ENCODE data around the gene PIK3C2A.
A peak's percentile ranks its signal among the peaks of the same experiment; 100 is the strongest.
"Not testable (repeated sequence)": the region's sequence is repeated elsewhere in the genome, so short reads cannot be mapped to it uniquely, and the experiment has no call there.

PIK3C2A gene, protein sequence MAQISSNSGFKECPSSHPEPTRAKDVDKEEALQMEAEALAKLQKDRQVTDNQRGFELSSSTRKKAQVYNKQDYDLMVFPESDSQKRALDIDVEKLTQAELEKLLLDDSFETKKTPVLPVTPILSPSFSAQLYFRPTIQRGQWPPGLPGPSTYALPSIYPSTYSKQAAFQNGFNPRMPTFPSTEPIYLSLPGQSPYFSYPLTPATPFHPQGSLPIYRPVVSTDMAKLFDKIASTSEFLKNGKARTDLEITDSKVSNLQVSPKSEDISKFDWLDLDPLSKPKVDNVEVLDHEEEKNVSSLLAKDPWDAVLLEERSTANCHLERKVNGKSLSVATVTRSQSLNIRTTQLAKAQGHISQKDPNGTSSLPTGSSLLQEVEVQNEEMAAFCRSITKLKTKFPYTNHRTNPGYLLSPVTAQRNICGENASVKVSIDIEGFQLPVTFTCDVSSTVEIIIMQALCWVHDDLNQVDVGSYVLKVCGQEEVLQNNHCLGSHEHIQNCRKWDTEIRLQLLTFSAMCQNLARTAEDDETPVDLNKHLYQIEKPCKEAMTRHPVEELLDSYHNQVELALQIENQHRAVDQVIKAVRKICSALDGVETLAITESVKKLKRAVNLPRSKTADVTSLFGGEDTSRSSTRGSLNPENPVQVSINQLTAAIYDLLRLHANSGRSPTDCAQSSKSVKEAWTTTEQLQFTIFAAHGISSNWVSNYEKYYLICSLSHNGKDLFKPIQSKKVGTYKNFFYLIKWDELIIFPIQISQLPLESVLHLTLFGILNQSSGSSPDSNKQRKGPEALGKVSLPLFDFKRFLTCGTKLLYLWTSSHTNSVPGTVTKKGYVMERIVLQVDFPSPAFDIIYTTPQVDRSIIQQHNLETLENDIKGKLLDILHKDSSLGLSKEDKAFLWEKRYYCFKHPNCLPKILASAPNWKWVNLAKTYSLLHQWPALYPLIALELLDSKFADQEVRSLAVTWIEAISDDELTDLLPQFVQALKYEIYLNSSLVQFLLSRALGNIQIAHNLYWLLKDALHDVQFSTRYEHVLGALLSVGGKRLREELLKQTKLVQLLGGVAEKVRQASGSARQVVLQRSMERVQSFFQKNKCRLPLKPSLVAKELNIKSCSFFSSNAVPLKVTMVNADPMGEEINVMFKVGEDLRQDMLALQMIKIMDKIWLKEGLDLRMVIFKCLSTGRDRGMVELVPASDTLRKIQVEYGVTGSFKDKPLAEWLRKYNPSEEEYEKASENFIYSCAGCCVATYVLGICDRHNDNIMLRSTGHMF (N-terminal part only)

DNA sequence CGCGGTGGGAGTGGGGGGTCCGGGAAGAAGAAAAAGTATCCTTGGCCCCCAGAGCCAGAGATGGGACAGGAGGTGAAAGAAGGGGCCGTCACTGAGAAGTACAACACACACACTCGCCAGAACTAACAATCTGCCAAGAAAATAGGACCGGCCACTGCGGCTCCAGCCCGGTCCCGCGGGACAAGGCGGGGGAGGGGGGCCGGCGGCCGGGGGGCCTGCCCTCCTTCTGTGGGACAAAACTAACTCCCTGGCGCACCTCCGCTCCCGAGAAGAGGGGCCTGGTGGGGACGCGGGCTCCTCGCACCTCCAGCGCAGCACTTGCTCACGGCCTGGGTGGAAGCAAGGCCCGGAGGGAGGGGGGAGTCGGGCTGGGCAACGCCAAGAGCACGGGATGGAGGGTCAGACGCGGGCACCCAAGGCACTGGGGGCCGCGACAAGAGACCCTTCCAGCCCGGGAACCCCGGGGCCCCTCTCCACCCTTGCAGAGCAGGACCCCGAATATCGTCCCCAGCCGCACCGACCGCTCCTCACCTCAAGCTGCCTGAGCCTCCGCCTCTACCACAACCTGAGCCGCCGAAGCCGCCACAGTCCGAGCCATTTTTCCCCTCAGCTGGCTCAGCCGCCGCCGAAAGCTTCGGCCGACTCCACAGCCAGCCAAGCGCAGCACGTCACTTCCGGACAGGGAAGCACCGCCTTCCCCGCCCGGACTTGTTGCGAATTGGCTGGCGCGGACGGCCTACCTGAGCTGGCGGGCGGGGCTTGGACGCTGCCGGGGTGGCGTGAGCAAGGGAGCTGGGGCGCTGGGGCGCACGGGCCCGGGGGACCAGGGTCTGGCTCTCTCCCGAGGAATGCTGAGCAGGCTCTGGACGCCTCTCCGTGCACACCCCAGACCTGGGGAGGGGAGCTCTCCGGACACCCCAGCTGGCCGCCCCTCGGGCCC is at the start of gene PIK3C2A:
Gene PIK3C2A, minus strand, starts transcription at position 670 of the 940 bp plus-strand sequence. CDS start 38,245 bp downstream, outside the sequence.
- peak; percentile 90 for DNase-seq

GRCh38 chr11:17257196-17257595 is 49.4 kb upstream of the PIK3C2A start:
- DNase-seq: no peak

GRCh38 chr11:17256512-17256911 is 48.7 kb upstream of the PIK3C2A start:
- DNase-seq: no peak

DNA sequence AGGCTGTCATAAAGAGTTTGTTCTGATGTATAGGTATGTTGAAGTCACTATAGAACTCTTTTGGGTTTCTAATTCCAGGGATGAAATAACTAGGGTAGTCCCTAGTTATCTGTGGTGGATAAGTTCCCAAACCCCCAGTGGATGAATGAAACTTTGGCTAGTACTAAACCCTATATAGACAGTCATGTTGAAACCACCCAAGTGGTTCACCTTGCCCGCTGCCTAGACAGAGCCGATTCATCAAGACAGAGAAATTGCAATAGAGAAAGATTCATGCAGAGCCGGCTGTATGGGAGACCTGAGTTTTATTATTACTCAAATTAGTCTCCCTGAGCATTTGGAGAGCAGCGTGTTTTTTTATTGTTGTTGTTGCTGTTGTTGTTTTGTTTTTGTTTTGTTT is 44.9 kb upstream of the PIK3C2A start:
- no peak for DNase-seq

GRCh38 chr11:17250561-17251350 is 43.0 kb upstream of the PIK3C2A start:
- DNase-seq: no peak

DNA sequence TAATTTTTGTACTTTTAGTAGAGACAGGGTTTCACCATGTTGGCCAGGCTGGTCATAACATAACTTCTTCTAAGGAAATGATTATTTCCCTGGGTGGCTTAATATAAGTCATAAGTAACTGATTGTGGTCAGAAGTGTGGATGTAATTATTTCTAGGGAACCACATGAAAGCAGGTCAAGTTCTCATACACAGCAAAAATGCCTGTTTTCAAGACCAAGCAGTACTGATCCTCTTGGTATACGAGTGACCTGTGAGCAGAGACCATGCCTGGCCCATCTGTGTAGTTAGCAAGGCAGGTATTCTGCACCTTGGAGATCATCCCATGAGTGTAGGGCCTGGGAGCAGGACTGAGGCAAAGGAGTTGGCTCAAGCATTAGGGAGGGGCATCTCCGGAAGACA is 36.3 kb upstream of the PIK3C2A start:
- no peak for DNase-seq

GRCh38 chr11:17242954-17243353 is 35.2 kb upstream of the PIK3C2A start:
- not testable (repeated sequence) for DNase-seq

DNA sequence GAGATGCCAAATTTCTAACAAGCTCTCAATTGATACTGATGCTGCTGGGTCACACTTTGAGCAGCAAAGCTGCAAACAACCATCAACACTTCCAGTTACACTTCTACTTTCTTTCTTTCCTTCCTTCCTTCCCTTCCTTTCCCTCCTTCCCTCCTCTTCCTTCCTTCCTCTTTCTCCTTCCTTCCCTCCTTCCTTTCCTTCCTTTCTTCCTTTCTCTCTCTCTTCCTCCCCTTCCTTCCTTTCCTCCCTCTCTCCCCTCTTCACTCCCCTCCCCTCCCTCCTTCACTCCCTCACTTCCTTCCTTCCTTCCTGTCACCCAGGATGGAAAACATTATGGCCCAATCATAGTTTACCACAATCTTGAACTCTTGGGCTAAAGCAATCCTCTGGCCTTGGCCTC is 33.0 kb upstream of the PIK3C2A start:
- DNase-seq: no peak

GRCh38 chr11:17239927-17240326 is 32.1 kb upstream of the PIK3C2A start:
- not testable (repeated sequence) for DNase-seq

GRCh38 chr11:17238377-17238776 is 30.6 kb upstream of the PIK3C2A start:
- DNase-seq: no peak

GRCh38 chr11:17233101-17233500 is 25.3 kb upstream of the PIK3C2A start:
- DNase-seq: no peak

GRCh38 chr11:17230867-17231851 is 23.4 kb upstream of the PIK3C2A start:
- no peak for DNase-seq

DNA sequence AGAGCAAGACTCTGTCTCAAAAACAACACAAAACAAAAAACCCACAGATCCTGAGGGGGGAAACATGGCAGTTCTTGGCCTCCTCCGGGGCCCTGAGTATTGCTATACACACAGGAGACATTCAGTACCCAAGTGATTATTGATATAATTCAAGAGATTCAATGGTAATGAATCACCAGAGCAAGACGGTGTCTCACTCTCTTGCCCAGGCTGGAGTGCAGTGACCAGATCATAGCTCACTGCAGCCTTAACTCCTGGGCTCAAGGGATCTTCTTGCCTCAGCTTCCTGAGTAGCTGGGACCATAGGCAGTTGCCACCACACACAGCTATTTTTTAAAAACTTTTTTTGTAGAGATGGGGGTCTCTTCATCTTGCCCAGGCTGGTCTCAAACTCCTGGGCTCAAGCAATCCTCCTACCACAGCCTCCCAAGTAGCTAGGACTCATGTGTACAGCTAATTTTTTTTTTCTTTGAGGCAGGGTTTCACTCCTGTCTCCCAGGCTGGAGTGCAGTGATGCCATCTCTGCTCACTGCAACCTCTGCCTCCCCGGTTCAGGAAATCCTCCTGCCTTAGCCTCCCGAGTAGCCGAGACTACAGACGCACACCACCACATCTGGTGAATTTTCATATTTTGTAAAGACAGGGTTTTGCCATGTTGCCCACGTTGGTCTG is 21.8 kb upstream of the PIK3C2A start:
- DNase-seq: no peak

DNA sequence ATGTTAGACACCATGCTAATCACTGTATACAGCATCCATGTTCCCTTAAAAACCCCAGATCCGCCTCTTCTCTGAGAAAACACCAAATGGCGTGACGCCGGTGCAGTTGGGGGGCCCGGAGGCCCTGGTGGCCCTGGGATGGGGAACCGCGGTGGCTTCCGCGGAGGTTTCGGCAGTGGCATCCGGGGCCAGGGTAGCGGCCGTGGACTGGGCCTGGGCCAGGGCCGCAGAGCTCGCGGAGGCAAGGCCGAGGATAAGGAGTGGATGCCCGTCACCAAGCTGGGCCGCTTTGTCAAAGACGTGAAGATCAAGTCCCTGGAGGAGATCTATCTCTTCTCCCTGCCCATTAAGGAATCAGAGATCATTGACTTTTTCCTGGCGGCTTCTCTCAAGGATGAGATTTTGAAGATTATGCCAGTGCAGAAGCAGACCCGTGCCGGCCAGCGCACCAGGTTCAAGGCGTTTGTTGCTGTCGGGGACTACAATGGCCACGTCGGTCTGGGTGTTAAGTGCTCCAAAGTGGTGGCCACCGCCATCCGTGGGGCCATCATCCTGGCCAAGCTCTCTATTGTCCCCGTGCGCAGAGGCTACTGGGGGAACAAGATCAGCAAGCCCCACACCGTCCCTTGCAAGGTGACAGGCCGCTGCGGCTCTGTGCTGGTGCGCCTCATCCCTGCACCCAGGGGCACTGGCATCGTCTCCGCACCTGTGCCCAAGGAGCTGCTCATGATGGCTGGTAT is 20.6 kb upstream of the PIK3C2A start:
- DNase-seq: not testable (repeated sequence)

DNA sequence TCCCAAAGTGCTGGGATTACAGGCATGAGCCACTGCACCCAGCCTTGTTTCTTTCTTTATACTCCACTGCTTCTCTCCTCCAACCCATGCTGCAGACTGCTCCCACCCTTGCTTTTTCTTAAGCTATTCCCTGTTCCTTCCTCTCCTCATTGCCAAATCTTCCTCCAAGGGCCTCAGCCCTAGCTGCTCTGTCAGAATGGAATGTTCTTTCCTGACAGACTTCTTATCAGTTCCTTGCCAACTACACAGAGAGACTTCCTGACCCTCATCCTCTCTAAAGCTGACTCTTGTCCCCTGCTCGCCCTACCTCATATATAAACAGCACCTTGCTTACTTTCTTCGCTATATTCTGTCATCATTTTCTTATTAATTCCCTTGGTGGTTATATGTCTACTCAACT is 16.9 kb upstream of the PIK3C2A start:
- DNase-seq: no peak

DNA sequence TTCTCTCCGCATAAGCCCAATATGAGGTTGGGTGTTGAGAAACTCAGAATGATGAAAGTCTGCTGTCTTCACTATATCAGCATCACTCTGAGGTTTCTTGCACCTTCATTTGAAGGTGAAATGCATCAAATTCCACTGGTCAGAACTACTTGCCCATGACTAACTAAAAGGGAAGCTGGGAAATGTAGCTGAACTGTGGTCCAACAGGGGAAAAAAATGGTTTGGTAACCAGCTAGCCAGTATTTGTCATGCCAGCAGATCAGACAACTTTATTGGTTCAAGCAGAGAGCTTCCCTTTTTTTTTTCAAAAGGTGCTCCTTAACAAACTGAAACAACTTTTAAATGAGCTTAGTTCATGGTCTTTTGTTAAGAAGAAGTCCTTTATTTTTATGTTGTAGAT is 14.2 kb upstream of the PIK3C2A start:
- DNase-seq: no peak

DNA sequence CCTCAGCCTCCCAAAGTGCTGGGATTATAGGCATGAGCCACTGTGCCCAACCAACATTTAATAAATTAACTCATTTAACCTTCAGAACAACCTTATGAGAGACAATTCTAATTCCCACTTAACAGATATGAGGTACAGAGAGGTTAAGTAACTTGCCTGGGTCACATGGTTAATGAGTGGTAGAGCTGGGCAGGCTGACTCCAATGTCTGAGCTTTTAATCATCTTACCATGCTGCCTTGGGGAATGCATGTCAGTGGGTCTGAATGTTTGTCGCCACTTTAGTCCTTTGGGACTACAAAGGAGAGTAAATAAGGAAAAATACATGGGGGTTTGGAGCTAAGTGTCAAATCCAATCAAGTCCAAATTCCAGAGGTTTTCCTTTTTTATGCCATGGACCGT is 11.2 kb upstream of the PIK3C2A start:
- no peak for DNase-seq

GRCh38 chr11:17218403-17218802 is 10.6 kb upstream of the PIK3C2A start:
- DNase-seq: no peak

Measured in DMS153 (cell line).